ENCODE data around the gene CCNQ. TPM values are rescaled to one million over a fixed set of nuclear protein-coding genes. Genes with fewer than 3 reads are reported as not detected.

The CCNQ gene
- total and polyA plus RNA-seq, 12 donors, result 16.9 to 132 (median 22.9) TPM

- ATAC-seq, result no peak
- intact Hi-C loops (cut with DNase I), result no loop called here
- H3K36me3 ChIP-seq, result no peaks in the 10 kb centered on the region
- peaks cover 0 to 21% (median 0%) of the 10 kb centered on the region in 9 donors for H3K4me1 ChIP-seq
- DNase-seq, result no peak
- H3K4me3 ChIP-seq, result no peak overlapping the region
- H3K27ac ChIP-seq, result no peak overlapping the region
- peaks cover 0 to 41% (median 9%) of the 10 kb centered on the region in 7 donors for H3K27me3 ChIP-seq
- no peaks in the 10 kb centered on the region for H3K9me3 ChIP-seq
- TF ChIP-seq CTCF (IDR thresholded peaks at IDR 0.05), result no peak
- 81 to 85% methylated on average over 20 to 26 of the region's 27 CpGs for WGBS, 2 donors
Measured at GRCh38 chrX:153637121-153638040, 38.4 kb upstream of the CCNQ start.

DNA sequence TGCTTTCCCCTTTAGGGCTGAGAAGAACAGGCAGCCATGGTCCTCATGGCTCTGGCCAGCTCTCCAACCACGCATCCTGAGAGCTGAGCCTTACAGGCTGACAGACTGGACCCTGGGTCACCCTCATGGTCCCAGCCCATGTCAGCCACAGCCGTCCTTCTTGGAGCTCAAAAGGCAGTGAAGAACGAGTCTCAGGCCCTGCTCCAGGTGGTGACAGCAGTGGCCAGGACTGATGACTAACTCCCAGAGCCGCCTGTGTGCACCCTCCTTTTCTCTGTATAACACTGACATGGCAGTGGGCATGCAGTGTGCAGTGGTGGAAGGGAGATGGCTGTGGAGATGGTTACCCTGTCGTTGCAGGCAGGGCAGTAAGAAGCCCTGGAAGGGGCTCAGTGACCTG is 37.8 kb upstream of the CCNQ start:
- no peak for TF ChIP-seq CTCF (IDR thresholded peaks at IDR 0.05)
- intact Hi-C loops (cut with DNase I), result no loop called here

DNA sequence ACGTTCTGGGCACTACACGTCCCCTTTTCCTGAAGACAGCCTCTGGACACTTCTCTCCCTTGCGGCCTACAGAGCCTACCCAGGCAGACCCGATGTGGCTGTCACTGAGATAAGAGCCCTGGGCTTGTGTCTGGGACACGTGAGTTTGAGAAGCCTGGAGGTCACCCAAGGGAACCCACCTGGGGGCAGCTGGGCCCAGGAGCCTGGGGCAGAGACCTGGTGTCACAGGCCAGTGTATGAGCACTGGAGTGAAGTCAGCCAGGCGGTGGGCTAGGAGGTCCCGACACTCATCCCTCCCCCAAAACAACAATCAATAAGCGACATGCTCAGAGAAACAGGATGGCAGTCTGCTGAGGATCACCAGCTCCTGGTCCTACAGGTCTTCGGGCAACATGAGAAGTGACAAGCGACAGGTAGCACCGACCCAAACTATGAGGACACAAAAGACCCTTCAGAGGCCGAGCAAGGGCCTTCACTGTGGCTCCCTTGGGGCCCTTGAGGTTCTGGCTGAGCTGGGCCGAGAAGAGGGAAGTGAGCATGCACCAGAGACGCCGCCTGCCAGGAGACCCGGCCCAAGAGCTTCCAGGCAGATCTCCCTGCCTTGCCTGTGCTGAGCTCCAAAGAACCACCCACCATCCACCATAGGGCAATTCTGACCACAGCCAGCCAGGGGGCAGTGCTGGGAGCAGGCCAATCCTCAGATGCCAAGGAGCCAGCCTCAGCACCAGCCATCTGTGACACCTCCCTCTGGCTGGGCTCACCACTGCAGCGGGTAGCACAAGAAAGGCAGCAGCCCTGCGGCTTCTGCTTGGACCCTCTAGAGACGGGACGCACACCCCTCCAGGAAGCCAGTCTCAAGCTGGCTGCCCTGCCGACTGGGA is 37.1 kb upstream of the CCNQ start:
- Histone ChIP-seq H3K27me3 (peaks cover 0 to 28% (median 0%) of the 10 kb centered on the region in 7 donors), H3K36me3 (no peaks in the 10 kb centered on the region), H3K9me3 (peaks cover 0 to 12% (median 0%) of the 10 kb centered on the region in 11 donors), H3K4me3 (no peak overlapping the region), H3K4me1 (peaks cover 0 to 10% (median 0%) of the 10 kb centered on the region in 9 donors), H3K27ac (no peak overlapping the region)
- intact Hi-C loops (cut with DNase I), result no loop called here
- TF ChIP-seq CTCF (IDR thresholded peaks at IDR 0.05), result peak in 3 of 9 donors; percentile 12 to 21 (median 14)
- WGBS, 2 donors, result 78 to 85% methylated on average over 17 to 21 of the region's 21 CpGs
- DNase-seq (no peak), ATAC-seq (no peak)

More for the DNA sequence above, 37.8 kb upstream of the CCNQ start:
- Histone ChIP-seq H3K4me1 (peaks cover 0 to 14% (median 0%) of the 10 kb centered on the region in 9 donors), H3K4me3 (no peak overlapping the region), H3K27ac (no peak overlapping the region), H3K27me3 (peaks cover 0 to 35% (median 3%) of the 10 kb centered on the region in 7 donors), H3K36me3 (no peaks in the 10 kb centered on the region), H3K9me3 (peaks cover 0 to 6% (median 0%) of the 10 kb centered on the region in 11 donors)
- ATAC-seq (no peak), DNase-seq (no peak)
- WGBS, 2 donors, result 63 to 77% methylated on average over 5 of the region's 5 CpGs

GRCh38 chrX:153635388-153635787 is 36.4 kb upstream of the CCNQ start:
- intact Hi-C loops (cut with DNase I), result no loop called here
- Histone ChIP-seq H3K36me3 (no peaks in the 10 kb centered on the region), H3K9me3 (peaks cover 0 to 13% (median 0%) of the 10 kb centered on the region in 11 donors), H3K27me3 (peaks cover 0 to 22% (median 0%) of the 10 kb centered on the region in 7 donors), H3K27ac (no peak overlapping the region), H3K4me3 (no peak overlapping the region), H3K4me1 (peaks cover 0 to 10% (median 0%) of the 10 kb centered on the region in 9 donors)
- no peak for ATAC-seq
- no peak for DNase-seq
- WGBS, 2 donors, result 74 to 81% methylated on average over 6 of the region's 6 CpGs
- TF ChIP-seq CTCF (IDR thresholded peaks at IDR 0.05), result no peak

All from heart right ventricle (tissue), 16 donors.